Stimulated activated naive B cell treated with anti-CD40 and anti-IgM and Interleukin-4, amounts not matched to agents 10 μg/mL and 1 μg/mL and 100 μg/mL, for 72 hours (primary cell): Measurements from ENCODE around the gene EXOC3L1.

Source experiments
- ATAC-seq, 2 donors: fragments of 150-1000 bp; cut with Tn5 transposase; replicated peaks; 2 replicates each; pipeline ENCODE4 v1.10.0; 2021; ENCODE audit warnings: moderate library complexity in 1 of 2
- DNase-seq: peaks from one replicate; pipeline ENCODE4 v3.0.0; 2021
- H3K27ac Mint-ChIP-seq: one replicate; pipeline ENCODE4 v1.8.0; 2022; ENCODE audit warnings: mild to moderate bottlenecking, mixed read lengths
- H3K27me3 Mint-ChIP-seq, 2 donors: one replicate each; pipeline ENCODE4 v1.8.0; 2022; ENCODE audit warnings: mixed read lengths in 2 of 2
- H3K36me3 Mint-ChIP-seq, 2 donors: one replicate each; pipeline ENCODE4 v1.8.0; 2022; ENCODE audit warnings: mixed read lengths in 2 of 2, mild to moderate bottlenecking in 1 of 2
- H3K4me1 Mint-ChIP-seq, 2 donors: one replicate each; pipeline ENCODE4 v1.8.0; 2022; ENCODE audit warnings: mixed read lengths in 2 of 2, mild to moderate bottlenecking in 1 of 2
- H3K4me3 Mint-ChIP-seq, 2 donors: one replicate each; pipeline ENCODE4 v1.8.0; 2022; ENCODE audit warnings: mild to moderate bottlenecking in 2 of 2, mixed read lengths in 2 of 2, moderate library complexity in 1 of 2
- H3K9me3 Mint-ChIP-seq, 2 donors: one replicate each; pipeline ENCODE4 v1.8.0; 2022; ENCODE audit warnings: mixed read lengths in 2 of 2, mild to moderate bottlenecking in 1 of 2

EXOC3L1 gene

DNA sequence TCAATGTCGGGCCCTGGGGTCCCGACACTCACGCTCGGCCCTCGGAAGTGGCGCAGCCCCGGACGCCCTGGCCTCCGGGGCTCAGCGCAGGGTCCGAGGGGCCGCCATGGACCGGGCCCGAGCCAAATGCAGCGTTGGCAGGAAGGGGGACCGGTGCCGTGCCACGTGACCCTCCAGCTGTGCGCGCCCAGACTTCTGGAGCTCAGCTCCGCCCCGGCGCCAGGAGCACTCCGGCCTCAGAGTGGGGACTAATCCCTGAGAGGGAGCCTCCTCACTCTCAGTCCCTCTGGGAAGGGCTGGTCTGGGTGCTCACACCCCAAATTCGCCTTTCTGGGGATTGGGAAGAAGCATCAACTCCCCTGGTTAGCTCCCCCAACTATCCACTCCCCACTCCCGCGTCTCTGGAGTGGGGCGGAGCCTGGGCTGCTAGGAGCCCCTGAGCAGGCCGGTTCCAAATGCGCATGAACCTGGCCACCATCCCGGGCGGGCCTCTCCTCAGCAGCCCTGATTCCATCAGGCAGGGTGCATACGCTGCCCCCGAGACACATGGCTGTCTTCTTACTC is 39.0 kb downstream of the EXOC3L1 start, which contains the start of gene B3GNT9:
Gene B3GNT9, minus strand, starts transcription at position 166 of the 564 bp plus-strand sequence. CDS start 513 bp downstream, outside the sequence.
- H3K27ac Mint-ChIP-seq = peak within 1 kb of the TSS; percentile 62

GRCh38 chr16:67150047-67150832 is 39.7 kb downstream of the EXOC3L1 start:
- peaks cover 16 to 22% of the 10 kb centered on the region in 2 donors for H3K4me1 Mint-ChIP-seq
- DNase-seq = no peak
- H3K4me3 Mint-ChIP-seq = peak overlapping the region; percentile 77 to 78

More for the DNA sequence above, 39.0 kb downstream of the EXOC3L1 start, which contains the start of gene B3GNT9:
- H3K4me1 Mint-ChIP-seq = peaks cover 19 to 29% of the 10 kb centered on the region in 2 donors
- peaks cover 33 to 41% of the 10 kb centered on the region in 2 donors for H3K27me3 Mint-ChIP-seq
- peak within 1 kb of the TSS; percentile 77 to 78 for H3K4me3 Mint-ChIP-seq
- DNase-seq (no peak), ATAC-seq (peak; percentile 41 to 44)
- no peaks in the 10 kb centered on the region for H3K9me3 Mint-ChIP-seq
- peaks cover 37 to 51% of the 10 kb centered on the region in 2 donors for H3K36me3 Mint-ChIP-seq

DNA sequence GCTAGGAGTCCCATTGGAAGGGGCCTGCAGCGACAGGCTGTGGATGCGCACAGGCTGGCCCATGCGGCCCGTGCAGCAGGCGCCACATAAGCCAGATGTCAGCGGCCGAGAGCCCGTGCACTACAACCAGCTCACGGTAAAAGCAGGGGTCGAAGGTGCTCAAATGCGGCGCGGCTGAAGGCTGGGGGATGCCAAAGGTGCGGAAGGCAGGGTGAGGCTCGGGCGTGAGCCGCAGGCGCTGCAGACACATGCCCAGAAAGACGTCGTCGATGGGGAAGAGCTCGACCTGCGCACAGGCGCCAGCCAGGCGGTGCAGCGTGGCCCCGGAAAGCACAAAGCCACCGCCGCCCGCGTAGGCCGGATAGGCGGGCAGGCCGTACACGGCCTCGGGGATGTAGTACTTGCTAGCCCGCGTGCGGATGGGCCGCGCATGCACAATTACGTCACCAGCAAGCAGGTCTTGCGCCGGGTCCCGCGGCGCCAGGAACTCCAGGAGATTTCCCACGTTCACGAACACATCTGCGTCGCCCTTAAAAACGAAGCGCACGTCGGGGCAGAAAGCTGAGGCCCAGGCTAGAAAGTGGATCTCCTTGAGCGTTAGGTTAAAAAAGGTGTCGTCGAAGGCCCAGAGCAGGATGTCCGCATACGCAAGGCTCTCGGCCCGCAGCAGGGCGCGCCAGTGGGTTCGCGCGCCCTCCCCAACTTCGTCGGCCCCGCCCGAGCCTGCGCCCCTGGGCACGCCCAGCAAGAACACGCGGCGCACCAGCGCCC is 40.5 kb downstream of the EXOC3L1 start:
- DNase-seq (no peak), ATAC-seq (no peak)
- Mint-ChIP-seq H3K36me3 (peaks cover 48 to 60% of the 10 kb centered on the region in 2 donors), H3K4me1 (peaks cover 14 to 19% of the 10 kb centered on the region in 2 donors), H3K27ac (peak overlapping the region; percentile 73), H3K4me3 (peak overlapping the region; percentile 54 to 69), H3K9me3 (no peaks in the 10 kb centered on the region), H3K27me3 (peaks cover 30 to 35% of the 10 kb centered on the region in 2 donors)

More at GRCh38 chr16:67150047-67150832, 39.7 kb downstream of the EXOC3L1 start:
- Mint-ChIP-seq H3K36me3 (peaks cover 42 to 54% of the 10 kb centered on the region in 2 donors), H3K27ac (no peak overlapping the region), H3K9me3 (no peaks in the 10 kb centered on the region), H3K27me3 (peaks cover 32 to 38% of the 10 kb centered on the region in 2 donors)
- peak; percentile 59 to 64 for ATAC-seq

DNA sequence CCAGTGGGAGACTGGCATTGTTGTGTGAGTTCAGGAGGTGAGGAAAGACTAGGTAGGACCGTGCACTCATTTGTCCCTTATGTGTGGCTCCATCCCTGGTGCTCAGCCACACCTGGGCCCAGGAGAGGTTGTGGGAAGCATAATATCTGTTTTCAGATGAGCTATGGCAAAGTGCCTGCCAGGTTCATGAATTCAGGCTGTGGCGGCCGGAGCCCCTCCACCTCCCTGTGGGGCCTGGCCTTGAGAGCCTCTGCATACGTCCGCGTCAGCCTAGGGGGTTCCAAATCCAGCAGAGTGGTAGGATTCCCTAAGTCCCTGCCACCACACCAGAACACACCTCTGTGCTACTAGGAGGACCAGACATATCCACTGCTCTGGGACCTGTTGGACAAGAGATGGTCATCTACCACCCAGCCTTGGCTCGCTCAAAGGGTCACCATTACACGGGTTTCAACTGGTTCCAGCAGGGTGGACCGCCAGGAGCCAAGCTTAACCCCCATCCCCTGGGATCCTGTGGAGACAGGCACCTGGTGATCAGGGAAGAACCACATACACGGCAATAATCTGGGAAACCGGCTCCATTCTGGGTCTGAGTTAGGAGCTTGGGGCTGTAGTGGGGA is 41.2 kb downstream of the EXOC3L1 start:
- no peak for ATAC-seq
- Mint-ChIP-seq H3K4me1 (peaks cover 14 to 15% of the 10 kb centered on the region in 2 donors), H3K36me3 (peaks cover 45 to 60% of the 10 kb centered on the region in 2 donors), H3K27ac (peak overlapping the region; percentile 73), H3K9me3 (no peaks in the 10 kb centered on the region), H3K4me3 (peak overlapping the region in 1 of 2 donors; percentile 69), H3K27me3 (peaks cover 30 to 35% of the 10 kb centered on the region in 2 donors)
- DNase-seq = no peak

DNA sequence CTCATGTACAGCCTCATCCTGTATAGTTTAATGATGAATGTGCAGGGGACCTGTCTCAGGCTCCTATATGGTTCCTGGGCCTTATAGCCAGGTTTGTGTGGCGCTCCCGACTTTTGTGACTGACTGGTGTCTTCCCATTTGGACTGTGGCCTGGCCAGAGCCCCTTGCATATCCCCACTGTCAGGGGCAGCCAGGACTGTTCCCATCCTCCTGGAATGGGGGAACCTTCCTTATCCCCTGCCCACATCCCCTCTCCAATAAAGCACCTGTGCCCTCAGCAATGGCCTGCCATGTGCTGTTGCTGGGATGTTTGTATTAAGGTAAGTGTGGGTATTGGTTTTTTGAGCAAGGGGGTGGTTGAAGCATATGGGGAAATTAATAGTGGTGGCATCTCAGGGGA is 41.7 kb downstream of the EXOC3L1 start:
- DNase-seq (no peak), ATAC-seq (no peak)
- Mint-ChIP-seq H3K4me3 (peak overlapping the region in 1 of 2 donors; percentile 13), H3K27ac (no peak overlapping the region), H3K9me3 (no peaks in the 10 kb centered on the region), H3K36me3 (peaks cover 48 to 62% of the 10 kb centered on the region in 2 donors), H3K4me1 (peaks cover 11% of the 10 kb centered on the region in 2 donors), H3K27me3 (peaks cover 29 to 33% of the 10 kb centered on the region in 2 donors)

DNA sequence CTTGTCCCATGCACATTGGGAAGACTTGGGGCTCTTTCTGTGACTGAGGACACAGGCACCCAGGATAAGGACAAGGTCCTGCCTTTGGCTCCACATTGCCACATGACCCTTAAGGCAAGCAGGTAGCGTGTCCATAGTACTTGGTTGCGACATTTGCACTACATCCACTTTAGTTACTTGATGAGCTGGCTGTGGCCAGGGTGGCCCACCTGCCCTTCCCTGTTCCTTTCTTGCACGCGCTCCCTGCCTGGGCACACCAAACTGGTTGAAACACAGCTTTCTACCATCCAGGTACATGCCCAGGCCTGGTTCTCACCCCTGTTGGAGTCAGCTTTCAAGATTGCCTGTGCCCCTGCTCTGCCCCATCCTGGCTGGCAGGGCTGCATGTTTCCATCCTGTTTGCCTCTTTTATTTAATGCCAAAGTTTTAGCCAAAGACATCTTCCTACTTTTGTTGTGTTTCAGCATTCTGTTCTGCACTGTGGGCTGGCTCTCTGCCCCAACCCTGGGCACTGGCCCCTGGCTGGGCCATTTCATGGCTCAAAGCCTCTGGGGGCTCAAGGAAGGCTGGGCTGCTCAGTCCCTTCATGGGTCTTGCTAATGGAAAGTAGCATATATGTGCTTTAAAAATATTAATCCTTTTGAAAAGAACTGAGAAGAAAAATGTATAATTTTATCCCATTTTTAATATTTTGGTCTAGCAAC is 42.3 kb downstream of the EXOC3L1 start:
- Mint-ChIP-seq H3K27ac (no peak overlapping the region), H3K4me3 (no peak overlapping the region), H3K27me3 (peaks cover 23 to 26% of the 10 kb centered on the region in 2 donors), H3K4me1 (peaks cover 5 to 6% of the 10 kb centered on the region in 2 donors), H3K9me3 (no peaks in the 10 kb centered on the region), H3K36me3 (peaks cover 53 to 67% of the 10 kb centered on the region in 2 donors)
- DNase-seq (no peak), ATAC-seq (no peak)

DNA sequence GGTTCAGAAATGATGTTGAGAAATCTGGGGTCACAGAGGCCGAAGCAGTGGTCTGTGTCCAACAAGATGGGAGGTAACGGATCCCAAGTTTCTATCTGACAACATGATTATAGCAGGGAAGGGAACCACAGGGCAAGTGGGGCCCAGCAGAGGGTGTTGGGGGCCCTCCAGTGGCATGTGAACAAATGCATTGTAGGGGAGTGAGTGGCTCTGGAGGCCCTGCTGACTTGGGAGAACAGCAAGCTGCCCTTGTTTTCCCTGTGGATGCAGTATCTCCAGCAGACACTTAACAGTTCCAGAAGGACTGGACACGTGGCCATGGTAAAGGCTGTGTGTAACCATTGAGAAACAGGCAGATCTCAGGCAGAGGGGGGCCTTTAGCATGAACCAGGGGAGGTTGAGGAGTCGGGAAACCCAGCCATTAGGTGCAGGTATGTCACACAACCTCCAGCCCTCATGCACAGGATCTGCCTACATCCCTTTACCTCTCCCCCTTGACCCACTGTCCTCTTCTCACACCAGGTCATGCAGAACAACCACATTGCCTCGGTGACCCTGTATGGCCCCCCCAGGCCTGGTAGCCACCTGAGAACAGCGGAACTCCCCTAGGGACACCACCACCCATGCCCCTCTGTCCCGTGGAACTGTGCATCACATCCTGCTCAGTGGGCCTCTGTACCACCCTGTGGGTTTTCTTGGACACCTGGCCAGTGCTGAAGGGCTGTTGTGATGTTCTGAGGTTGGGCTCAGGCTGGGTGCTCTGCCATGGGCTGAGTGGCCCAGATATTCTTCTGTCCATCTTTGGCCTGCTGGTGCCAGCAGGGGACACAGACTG is 43.2 kb downstream of the EXOC3L1 start:
- H3K4me3 Mint-ChIP-seq = no peak overlapping the region
- no peak overlapping the region for H3K27ac Mint-ChIP-seq
- peaks cover 61 to 75% of the 10 kb centered on the region in 2 donors for H3K36me3 Mint-ChIP-seq
- H3K4me1 Mint-ChIP-seq = peaks cover 5 to 6% of the 10 kb centered on the region in 2 donors
- DNase-seq = no peak
- peaks cover 23% of the 10 kb centered on the region in 2 donors for H3K27me3 Mint-ChIP-seq
- ATAC-seq = no peak
- H3K9me3 Mint-ChIP-seq = no peaks in the 10 kb centered on the region

GRCh38 chr16:67145746-67146145 is 44.2 kb downstream of the EXOC3L1 start:
- Mint-ChIP-seq H3K27ac (no peak overlapping the region), H3K4me1 (peaks cover 0 to 3% of the 10 kb centered on the region in 2 donors), H3K27me3 (peaks cover 13 to 18% of the 10 kb centered on the region in 2 donors), H3K4me3 (no peak overlapping the region), H3K9me3 (no peaks in the 10 kb centered on the region), H3K36me3 (peaks cover 69 to 79% of the 10 kb centered on the region in 2 donors)
- no peak for ATAC-seq
- DNase-seq = no peak

- H3K4me1 Mint-ChIP-seq = peaks cover 0 to 3% of the 10 kb centered on the region in 2 donors
- H3K4me3 Mint-ChIP-seq = no peak overlapping the region
- peaks cover 13 to 18% of the 10 kb centered on the region in 2 donors for H3K27me3 Mint-ChIP-seq
- ATAC-seq (no peak), DNase-seq (no peak)
- no peaks in the 10 kb centered on the region for H3K9me3 Mint-ChIP-seq
- H3K27ac Mint-ChIP-seq = no peak overlapping the region
- H3K36me3 Mint-ChIP-seq = peaks cover 75 to 87% of the 10 kb centered on the region in 2 donors
Measured at GRCh38 chr16:67144943-67145342, 45.0 kb downstream of the EXOC3L1 start.

- ATAC-seq (no peak), DNase-seq (no peak)
- Mint-ChIP-seq H3K4me3 (no peak overlapping the region), H3K27me3 (no peaks in the 10 kb centered on the region), H3K4me1 (no peaks in the 10 kb centered on the region), H3K9me3 (no peaks in the 10 kb centered on the region), H3K27ac (no peak overlapping the region), H3K36me3 (peaks cover 61 to 78% of the 10 kb centered on the region in 2 donors)
Measured at GRCh38 chr16:67142342-67142741, 47.6 kb downstream of the EXOC3L1 start.

- DNase-seq (no peak), ATAC-seq (no peak)
- Mint-ChIP-seq H3K36me3 (peaks cover 56 to 75% of the 10 kb centered on the region in 2 donors), H3K27me3 (no peaks in the 10 kb centered on the region), H3K9me3 (no peaks in the 10 kb centered on the region), H3K4me3 (no peak overlapping the region), H3K4me1 (no peaks in the 10 kb centered on the region), H3K27ac (no peak overlapping the region)
Measured at GRCh38 chr16:67141391-67141790, 48.5 kb downstream of the EXOC3L1 start.

DNA sequence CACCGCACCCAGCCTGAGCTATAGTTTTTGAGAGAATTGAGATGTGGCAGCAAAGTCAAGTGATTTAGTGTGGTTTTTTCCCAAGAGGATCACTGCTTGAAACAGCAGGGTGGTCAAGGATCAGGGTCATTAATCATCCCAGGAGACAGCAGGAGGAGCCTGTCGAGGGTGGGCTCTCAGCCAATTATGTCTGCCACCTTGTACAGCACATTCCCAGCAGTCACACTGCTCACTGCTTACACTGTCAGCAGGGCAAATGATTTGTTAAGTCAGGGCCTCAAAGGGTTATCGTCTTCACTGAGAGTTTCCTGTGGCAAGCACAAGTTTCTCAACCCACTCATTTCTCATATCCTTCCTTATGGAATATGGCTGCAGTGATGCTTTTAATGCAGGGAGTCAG is 52.3 kb downstream of the EXOC3L1 start:
- ATAC-seq (no peak), DNase-seq (no peak)
- H3K27ac Mint-ChIP-seq = no peak overlapping the region
- H3K27me3 Mint-ChIP-seq = no peaks in the 10 kb centered on the region
- no peaks in the 10 kb centered on the region for H3K4me1 Mint-ChIP-seq
- H3K4me3 Mint-ChIP-seq = no peak overlapping the region
- peaks cover 41 to 68% of the 10 kb centered on the region in 2 donors for H3K36me3 Mint-ChIP-seq
- no peaks in the 10 kb centered on the region for H3K9me3 Mint-ChIP-seq
